ENCODE data around the gene SNAP29. TPM values are rescaled to one million over a fixed set of nuclear protein-coding genes. Genes with fewer than 3 reads are reported as not detected.
"Not testable (repeated sequence)": the region's sequence is repeated elsewhere in the genome, so short reads cannot be mapped to it uniquely, and the experiment has no call there.

Gene SNAP29
- total RNA-seq, 1 experiment from 2014 or later: 10.7 TPM

DNA sequence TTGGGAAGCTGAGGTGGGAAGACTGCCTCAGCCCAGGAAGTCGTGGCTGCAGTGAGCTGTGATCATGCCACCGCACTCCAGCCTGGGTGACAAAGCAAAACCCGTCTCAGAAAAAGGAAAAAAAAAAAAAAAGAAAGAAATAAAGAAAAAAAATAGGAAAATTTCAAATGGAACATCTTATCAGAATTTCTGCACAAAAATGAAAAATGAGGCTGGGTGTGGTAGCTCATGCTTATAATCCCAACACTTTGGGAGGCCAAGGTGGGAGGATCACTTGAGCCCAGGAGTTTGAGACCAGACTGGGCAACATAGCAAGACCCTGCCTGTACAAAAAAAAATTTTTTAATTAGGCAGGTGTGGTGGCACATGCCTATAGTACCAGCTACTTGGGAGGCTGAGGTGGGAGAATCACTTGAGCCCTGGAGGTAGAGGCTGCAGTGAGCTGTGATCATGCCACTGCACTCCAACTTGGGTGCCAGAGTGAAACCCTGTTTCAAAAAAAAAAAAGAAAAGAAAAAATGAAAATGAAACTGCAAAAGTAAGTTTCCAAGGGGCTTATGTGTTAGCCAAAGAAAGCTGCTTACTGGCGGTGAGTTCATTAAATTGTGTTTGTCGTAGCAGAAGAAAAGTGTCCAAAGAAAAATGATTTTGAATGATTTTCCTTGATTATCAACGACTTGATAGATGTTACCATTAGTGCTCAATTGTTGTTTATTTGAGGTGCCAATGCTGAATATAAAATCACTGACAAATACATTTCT, 50.9 kb downstream of the SNAP29 start:
- in situ Hi-C loops (cut with HindIII; ENCODE audit: low pct_unique_long_range_greater_than_20kb, low sequenced_read_pairs): no loop called here
- DNase-seq (ENCODE audit: low read depth, low spot score): no peak

DNA sequence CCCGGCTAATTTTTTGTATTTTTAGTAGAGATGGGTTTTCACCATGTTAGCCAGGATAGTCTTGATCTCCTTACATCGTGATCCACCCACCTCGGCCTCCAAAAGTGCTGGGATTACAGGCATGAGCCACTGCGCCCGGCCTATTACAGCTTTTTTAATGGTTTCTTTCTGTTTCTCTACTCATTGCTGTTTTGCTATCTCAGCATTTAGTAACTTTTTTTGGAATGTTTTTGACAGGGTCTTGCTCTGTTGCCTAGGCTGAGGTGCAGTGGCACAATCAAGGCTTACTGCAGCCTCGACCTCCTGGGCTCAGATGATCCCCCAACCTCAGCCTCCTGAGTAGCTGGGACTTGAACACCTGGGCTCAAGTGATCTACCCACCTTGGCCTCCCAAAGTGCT, 53.7 kb downstream of the SNAP29 start:
- in situ Hi-C loops (cut with HindIII; ENCODE audit: low pct_unique_long_range_greater_than_20kb, low sequenced_read_pairs): no loop called here
- DNase-seq (ENCODE audit: low read depth, low spot score): no peak

DNA sequence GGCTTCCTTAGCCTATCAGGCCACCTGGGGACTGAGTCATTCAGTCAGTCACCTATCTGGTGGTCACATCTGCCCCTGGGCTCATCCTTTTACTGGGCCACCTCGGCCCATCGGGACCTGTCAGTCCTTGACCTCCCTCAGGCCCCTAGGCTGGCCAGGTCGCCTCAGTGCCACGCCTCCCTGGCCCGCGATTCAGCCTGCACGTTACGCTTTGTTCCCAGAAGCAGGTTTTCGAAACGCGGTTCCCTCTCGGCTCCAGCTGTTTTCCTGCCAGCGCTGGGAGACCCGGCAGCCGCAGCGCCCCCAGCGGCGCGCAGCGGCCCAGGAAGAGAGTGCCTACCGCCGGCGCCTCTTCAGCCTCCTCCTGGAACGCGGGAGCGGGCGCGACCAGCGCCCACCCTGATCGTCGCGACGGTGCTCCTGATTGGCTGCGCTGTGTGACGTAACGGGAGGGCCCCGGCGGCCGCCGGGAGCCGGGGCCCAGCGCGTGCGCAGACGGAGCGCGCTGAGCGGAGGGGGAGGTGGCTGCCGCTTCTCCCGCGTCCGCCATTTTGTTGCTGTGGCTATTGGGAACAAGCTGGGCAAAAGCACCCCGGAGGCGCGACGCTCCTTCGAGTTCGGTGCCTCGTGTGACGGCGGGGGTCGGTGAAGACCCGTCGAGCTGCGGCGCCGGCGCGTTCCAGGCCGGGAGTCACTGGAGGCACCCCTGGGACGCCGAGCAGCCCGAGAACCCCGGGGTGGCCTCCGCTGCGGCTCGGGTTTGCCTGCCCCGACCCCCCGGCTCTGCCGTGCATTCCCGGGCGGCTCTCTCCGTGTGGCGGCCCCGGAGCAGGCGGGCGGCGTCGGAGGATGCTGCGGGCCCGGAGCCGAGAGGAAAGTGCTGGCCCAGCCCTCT, 58.4 kb downstream of the SNAP29 start, which contains the start of gene CRKL:
CRKL (plus strand) TSS at position 492 of the 895 bp plus-strand sequence. CDS start 528 bp downstream, outside the sequence.
- in situ Hi-C loops (cut with HindIII; ENCODE audit: low pct_unique_long_range_greater_than_20kb, low sequenced_read_pairs): no loop called here
- peak; percentile 98 for DNase-seq (ENCODE audit: low read depth, low spot score)

DNA sequence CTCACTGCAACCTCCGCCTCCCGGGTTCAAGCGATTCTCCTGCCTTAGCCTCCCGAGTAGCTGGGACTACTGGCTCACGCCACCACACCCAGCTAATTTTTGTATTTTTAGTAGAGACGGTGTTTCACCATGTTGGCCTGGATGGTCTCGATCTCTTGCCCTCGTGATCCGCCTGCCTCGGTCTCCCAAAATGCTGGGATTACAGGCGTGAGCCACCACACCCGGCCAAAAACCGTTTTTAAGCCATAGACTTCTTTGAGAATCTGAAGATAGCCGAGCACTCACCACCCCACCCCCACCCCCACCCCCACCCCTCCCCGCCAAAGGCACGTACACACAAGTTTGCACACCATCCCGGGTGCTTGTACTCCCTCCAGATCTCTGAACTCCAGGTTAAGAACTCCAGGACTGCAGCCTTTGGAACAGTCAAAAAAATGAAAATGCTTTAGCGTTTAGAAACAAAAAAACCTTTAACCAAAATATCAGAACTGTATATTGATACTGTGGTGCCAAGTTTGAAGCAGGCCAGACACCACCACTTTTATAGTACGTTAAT, 59.9 kb downstream of the SNAP29 start:
- in situ Hi-C loops (cut with HindIII; ENCODE audit: low pct_unique_long_range_greater_than_20kb, low sequenced_read_pairs): no loop called here

DNA sequence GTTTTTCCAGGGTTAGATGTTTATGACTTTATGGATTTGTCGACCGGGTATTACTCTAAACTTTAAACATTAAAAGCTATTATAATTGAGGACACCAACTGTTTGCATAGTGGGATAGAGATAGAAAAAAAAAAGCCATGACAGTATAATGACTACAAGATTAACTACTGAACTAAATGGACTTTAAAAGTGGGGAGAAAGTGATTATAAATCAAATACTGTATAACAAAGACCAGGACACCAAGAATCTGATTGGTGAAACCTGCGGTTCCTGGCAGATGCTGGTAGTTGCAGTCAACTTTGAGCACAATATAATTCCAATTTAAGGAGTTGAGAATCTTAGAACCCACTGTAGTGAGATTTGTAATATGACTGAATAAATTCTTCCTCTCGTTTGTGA, 60.9 kb downstream of the SNAP29 start:
- DNase-seq (ENCODE audit: low read depth, low spot score): no peak

More for the DNA sequence above, 59.9 kb downstream of the SNAP29 start:
- peak; percentile 15 for DNase-seq (ENCODE audit: low read depth, low spot score)

DNA sequence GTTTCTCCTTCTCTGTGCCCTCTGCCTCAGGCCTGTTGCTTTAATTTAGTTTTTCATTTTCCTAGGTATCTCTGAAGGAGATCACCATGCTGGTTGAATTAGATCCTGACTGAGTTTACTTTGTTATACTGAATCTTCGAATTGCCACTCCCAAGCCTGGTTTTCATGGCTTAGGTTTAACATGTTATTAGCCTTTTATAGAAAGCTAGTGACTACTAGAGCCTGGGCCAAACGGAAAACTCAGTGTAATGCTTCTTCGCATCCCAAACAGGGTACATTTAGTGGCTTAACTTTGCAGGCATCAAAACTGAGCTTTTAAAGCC, 62.0 kb downstream of the SNAP29 start:
- in situ Hi-C loops (cut with HindIII; ENCODE audit: low pct_unique_long_range_greater_than_20kb, low sequenced_read_pairs): no loop called here
- DNase-seq (ENCODE audit: low read depth, low spot score): no peak

More for the DNA sequence above, 60.9 kb downstream of the SNAP29 start:
- in situ Hi-C loops (cut with HindIII; ENCODE audit: low pct_unique_long_range_greater_than_20kb, low sequenced_read_pairs): no loop called here

DNA sequence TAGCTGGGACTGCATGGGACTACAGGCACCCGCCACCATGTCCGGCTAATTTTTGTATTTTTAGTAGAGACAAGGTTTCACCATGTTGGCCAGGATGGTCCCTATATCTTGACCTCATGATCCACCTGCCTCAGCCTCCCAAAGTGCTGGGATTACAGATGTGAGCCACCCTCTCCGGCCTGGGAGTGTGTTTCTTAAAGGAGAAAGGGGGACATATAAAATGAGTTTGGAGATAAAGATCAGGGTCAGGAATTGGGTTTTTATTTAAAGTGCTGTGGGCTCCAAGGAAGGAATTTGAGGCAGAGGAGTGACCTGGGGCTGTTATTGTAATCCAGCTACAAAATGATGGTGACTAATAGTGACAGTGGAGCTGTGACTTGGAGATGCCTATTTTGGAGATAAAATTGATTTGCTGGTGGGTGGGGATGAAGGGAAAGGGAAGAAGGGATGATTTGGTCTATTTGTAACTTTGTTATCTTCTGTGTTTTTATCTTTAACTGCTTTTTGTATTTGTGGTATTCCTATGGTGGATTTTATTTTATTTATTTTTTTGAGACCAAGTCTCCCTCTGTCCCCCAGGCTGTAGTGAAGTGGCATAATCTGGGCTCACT, 63.4 kb downstream of the SNAP29 start:
- in situ Hi-C loops (cut with HindIII; ENCODE audit: low pct_unique_long_range_greater_than_20kb, low sequenced_read_pairs): no loop called here
- no peak for DNase-seq (ENCODE audit: low read depth, low spot score)

DNA sequence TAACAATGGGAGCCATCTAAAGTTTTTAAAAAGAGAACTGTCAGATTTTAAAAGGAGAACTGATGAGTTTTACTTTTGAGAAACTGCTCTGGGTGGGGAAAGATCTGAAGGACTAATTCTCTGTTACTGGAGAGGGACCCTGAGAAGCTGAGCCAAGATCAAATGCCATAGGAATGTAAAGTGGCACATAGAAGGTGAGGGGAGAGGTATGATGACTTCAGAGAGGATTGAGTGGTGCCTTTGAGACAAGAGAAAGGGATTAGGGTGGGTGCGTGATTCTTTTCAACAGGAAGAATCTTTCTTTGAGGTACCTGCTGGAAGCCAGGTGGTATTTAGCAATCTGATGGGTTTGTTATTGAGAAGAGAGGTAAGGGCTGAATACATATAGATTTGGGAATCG, 67.4 kb downstream of the SNAP29 start:
- in situ Hi-C loops (cut with HindIII; ENCODE audit: low pct_unique_long_range_greater_than_20kb, low sequenced_read_pairs): no loop called here
- no peak for DNase-seq (ENCODE audit: low read depth, low spot score)

DNA sequence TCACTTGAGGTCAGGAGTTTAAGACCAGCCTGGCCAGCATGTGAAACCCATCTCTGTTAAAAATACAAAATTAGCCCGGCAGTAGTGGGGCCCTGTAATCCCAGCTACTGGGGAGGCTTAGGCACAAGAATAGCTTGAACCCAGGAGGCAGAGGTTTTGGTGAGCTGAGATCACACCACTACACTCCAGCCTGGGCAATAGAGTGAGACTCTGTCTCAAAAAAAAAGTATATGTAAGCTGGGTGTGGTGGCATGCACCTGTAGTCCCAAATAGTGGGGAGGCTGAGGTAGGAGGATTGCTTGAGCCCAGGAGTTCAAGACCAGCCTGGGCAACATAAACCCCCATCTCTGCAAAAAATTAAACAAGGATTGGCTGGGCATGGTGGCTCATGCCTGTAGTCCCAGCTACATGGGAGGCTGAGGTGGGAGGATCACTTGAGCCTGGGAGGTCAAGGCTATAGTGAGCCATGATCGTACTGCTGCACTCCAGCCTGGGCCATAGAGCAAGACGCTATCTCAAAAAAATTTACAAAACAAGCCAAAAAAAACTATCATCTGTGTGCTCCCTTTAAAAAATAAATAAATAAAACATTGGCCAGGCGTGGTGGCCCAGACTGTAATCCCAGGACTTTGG, 69.2 kb downstream of the SNAP29 start:
- no peak for DNase-seq (ENCODE audit: low read depth, low spot score)
- in situ Hi-C loops (cut with HindIII; ENCODE audit: low pct_unique_long_range_greater_than_20kb, low sequenced_read_pairs): no loop called here

DNA sequence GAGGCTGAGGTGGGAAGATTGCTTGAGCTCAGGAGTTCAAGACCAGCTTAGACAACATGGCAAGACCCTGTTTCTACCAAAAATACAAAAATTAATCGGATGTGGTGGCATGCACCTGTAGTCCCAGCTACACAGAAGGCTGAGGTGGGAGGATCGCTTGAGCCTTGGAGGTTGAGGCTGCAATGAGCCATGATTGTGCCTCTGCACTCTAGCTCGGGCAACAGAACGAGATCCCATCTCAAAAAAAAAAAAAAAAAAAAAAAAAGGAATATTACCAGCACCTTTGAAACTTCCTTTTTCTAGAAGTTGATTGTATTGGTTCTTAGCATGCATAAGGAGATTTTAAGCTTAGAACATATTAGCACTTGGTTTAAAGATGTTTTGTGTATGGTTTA, 69.8 kb downstream of the SNAP29 start:
- in situ Hi-C loops (cut with HindIII; ENCODE audit: low pct_unique_long_range_greater_than_20kb, low sequenced_read_pairs): no loop called here
- no peak for DNase-seq (ENCODE audit: low read depth, low spot score)

DNA sequence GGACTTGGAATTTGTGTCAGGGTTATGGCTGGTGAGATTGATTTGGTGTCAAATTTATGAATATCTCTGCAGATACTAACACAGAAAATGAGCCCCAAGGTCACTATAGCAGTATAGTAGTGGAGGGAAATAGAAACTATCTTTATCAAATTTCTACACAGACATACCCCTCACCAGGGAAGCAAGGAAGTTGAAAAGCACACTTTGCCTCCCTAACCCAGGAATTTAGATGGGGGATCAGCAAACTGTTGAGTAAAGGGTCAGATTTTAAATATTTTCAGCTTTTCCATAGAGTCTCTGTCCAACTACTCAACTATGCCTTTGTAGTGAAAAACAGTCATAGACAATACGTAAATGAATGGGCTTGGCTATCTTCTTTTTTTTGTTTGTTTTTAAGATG, 71.2 kb downstream of the SNAP29 start:
- DNase-seq (ENCODE audit: low read depth, low spot score): no peak
- in situ Hi-C loops (cut with HindIII; ENCODE audit: low pct_unique_long_range_greater_than_20kb, low sequenced_read_pairs): no loop called here

DNA sequence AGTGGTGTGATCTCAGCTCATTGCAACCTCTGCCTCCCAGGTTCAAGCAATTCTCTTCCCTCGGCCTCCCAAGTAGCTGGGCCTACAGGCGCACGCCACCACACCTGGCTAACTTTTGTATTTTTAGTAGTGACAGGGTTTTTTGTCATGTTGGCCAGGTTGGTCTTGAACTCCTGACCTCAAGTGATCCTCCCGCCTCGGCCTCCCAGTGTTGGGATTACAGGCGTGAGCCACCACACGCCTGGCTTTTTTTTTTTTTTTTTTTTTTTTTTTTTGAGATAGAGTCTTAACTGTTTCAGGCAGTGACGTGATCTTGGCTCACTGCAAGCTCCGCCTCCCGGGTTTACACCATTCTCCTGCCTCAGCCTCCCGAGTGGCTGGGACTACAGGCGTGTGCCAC, 71.6 kb downstream of the SNAP29 start:
- in situ Hi-C loops (cut with HindIII; ENCODE audit: low pct_unique_long_range_greater_than_20kb, low sequenced_read_pairs); DNase-seq (ENCODE audit: low read depth, low spot score): not testable (repeated sequence)

DNA sequence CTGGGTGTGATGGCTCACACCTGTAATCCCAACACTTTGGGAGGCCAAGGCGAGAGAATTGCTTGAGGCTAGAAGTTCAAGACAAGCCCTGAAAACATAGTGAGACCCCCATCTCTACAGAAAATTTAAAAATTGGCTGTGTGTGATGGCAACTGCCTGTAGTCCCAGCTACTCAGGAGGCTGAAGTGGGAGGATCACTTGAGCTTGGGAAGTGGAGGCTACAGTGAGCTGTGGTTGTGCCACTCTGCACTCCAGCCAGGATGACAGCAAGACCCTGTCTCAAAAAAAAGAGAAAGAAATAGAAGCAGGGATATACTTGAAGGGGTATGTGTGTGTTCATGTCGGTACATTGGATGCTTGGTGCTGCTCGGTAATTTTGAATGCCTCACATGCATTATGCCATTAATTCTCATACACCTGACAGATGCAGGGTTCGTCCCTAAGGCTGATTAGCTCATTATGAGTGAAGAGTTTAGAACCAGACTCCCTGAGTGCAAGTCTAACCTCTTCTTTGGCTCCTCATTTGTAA, 72.4 kb downstream of the SNAP29 start:
- in situ Hi-C loops (cut with HindIII; ENCODE audit: low pct_unique_long_range_greater_than_20kb, low sequenced_read_pairs): no loop called here
- no peak for DNase-seq (ENCODE audit: low read depth, low spot score)

DNA sequence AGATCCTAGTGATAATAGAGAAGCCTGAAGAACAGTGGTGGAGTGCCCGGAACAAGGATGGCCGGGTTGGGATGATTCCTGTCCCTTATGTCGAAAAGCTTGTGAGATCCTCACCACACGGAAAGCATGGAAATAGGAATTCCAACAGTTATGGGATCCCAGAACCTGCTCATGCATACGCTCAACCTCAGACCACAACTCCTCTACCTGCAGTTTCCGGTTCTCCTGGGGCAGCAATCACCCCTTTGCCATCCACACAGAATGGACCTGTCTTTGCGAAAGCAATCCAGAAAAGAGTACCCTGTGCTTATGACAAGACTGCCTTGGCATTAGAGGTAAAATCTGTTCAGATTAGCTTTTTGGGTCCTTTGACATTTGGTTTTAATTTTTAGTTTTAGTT, 75.1 kb downstream of the SNAP29 start:
- no peak for DNase-seq (ENCODE audit: low read depth, low spot score)
- in situ Hi-C loops (cut with HindIII; ENCODE audit: low pct_unique_long_range_greater_than_20kb, low sequenced_read_pairs): no loop called here

DNA sequence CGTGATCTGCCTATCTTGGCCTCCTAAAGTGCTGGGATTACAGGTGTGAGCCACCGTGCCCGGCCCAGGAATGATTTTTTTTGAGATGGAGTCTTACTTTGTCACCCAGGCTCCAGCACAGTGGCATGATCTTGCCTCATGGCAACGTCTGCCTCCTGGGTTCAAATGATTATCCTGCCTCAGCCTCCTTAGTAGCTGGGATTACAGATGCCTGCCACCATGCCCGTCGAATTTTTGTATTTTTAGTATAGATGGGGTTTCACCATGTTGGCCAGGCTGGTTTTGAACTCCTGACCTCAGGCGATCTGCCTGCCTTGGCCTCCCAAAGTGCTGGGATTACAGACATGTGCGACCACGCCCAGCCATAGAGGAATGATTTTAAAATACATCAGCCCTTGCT, 76.2 kb downstream of the SNAP29 start:
- in situ Hi-C loops (cut with HindIII; ENCODE audit: low pct_unique_long_range_greater_than_20kb, low sequenced_read_pairs); DNase-seq (ENCODE audit: low read depth, low spot score): not testable (repeated sequence)

DNA sequence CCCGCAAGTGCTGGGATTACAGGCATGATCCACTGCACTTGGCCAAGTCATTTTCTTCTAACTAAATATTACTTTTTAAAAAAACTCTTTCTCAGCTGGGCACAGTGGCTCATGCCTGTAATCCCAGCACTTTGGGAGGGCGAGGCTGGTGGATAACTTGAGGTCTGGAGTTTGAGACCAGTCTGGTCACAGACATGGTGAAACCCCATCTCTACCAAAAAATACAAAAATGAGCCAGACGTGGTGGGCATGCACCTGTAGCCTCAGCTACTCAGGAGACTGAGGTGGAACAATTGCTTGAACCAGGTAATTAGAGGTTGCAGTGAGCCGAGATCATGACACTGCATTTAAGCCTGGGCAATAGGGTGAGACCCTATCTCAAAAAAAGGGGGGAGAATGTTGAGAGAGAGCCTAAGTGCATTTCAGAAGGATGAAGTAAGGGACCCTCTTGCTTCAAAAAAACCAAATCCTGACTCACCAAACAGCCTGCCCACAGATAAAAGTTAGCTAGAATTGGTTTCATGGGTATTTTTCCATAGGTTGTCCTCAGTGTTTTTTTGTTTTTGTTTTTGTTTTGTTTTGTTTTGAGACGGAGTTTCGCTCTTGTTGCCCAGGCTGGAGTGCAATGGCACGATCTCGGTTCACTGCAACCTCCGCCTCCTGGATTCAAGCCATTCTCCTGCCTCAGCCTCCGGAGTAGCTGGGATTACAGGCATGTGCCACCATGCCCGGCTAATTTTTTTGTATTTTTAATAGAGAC, 77.2 kb downstream of the SNAP29 start:
- in situ Hi-C loops (cut with HindIII; ENCODE audit: low pct_unique_long_range_greater_than_20kb, low sequenced_read_pairs); DNase-seq (ENCODE audit: low read depth, low spot score): not testable (repeated sequence)
